Amniotic epithelial cell (primary cell): ENCODE measurements around the gene MYH10.

Experiments
- DNase-seq: peaks from one replicate; pipeline ENCODE4 v3.0.0-alpha.2; 2010; ENCODE audit warnings: low read depth

Gene MYH10

DNA sequence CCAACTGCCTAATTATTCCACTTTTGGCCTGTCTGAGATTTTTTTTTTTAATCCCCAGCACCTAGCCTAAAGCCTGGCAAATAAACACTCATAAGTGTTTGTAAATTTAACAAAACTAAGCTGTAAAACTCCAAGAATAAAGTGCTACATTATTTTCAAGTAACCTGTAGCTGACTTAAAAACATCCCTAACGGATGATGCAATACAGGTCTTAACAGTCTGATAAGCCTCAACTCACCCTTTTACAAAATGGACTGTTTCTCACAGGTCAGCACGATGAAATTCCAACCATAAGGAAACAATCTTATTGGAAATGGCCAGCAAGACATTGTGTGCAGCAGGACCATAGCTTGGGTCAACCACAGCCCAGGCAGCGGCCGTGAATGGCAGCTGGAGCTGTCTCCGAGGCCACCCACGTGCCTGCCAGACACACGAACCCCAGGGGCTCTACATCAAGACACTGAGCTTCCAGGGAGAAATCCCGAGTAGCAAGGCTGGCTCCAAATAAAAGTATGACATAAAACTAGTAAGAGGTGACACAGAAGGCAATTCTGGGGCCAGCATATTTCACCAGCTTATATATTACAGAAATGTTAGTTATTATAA is 135.9 kb downstream of the MYH10 start:
- DNase-seq, result peak; percentile 36

DNA sequence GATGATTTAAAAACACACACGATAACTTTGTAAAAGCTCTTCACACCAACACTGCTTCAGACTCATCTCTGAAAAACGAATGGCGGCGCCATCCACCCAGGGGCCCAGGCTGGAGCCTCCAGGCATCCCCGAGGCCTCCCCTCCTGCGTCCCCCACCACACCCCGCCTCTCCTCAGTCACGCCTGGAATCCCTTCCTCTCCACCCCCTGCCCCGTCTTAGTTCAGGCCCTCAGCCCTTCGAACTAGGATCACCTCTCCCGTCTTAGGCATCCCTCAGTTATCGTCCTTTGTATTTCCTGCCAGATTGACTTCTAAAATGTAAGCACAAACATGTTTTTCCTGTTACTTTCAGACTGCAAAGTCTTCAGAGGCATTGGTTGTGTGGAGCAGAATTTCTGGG is 136.5 kb downstream of the MYH10 start:
- DNase-seq, result no peak

DNA sequence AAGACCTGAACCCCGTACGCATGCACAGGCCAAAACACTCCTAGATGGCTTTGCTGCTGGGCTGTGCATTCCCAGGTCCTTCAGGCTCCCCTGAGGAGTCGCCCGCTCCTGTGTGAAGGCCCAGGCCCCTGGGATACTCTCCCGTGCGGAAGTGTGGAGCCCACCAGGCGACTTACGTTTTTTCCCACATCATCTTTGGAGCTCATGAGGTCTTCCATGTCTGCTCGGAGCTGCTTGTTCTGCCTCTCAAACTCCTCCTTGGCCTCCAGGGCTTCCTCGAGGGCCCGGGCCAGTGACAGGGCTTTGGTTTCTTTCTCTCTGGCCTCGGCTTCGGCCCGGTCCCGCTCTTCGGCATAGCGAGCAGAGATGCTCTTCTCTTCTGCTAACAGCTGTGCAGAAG is 138.4 kb downstream of the MYH10 start:
- no peak for DNase-seq

DNA sequence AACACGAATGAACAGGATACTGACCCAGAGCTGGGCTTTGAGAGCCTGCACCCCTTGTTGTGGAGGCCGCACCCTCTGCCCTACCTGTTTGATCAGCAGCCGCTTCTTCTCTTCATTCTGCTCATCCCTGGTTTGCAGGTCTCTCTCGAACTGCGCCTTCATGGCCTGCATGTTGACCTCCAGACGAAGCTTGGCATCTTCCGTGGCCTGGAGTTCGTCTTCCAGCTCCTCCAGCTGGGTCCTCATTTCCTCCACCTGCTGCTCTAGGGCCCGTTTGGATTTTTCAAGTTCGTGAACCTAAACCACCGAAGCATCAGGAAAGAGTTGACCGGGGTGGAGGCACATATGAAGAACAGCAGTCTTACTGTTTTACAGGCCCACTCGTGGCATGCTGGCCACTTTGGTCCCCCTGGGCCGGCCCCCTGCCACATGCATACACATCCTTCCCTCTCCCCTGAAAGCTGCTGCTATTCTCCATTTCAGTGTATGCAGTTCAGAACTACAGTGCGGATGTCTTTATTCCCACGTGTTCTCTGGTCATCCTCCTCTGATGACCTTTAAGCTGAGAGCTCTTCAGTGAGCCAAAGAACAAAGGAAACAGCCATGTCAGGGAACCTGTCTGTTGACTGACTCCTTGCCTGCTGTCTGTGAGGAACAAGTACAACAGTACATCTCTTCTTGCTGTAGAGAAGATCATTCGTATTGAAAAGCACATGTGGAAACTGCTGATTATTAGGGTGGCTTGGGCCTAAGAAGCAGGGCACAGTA is 140.1 kb downstream of the MYH10 start:
- DNase-seq, result no peak

DNA sequence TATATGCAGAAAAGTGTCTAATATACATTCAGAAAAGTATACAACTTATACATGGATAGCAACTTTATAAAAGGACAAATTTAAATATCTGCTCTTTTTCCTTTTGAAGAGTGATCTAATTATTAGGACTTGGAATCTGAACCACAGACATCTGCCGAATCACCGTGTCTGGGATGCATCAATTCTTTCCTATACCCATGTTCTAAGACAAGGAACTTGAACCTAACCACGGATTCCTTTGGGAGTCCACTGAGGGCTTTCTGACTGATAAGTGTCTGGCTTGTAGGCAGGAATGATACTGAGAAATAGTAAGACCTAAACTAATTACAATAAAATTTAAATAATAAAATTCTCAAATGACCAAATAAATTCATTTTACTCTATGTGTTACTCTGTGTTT is 140.7 kb downstream of the MYH10 start:
- peak; percentile 61 for DNase-seq

DNA sequence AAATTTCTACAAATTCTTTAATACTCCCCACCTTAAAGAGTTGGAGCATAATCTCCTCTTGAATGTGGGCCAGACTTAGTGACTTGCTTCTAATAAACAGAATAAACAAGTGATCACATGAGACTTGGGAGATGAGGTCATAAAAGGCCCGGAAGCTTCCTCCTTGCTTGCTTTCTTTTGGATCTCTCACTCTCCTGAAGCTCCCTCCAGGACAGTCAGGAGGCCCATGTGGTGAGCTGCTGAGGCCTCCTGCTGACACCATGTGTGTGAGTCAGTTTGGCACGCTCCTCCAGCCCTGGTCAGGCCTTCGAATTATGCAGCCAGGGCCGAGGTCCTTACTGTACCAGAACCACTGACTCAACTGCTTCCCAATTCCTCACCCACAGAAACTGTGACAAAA is 141.6 kb downstream of the MYH10 start:
- peak; percentile 98 for DNase-seq

DNA sequence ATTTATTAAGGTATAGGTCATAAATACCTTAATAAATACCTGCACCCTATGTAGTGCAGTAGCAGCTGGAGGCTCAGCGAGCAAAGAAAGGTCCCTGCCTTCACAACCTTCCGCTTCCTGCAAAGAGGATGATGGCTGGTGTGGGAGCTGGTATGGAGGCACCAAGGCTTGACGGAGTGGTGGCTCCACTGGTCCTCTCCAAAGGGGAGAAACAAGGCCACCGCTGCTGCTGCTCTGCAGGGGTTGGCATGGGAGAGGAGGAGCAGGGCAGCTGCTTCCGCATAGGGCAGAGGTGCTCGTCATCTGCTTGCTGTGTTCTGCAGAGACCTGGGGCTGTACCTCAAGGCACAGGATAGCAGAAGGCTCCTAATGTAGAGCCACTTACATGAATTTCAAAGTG is 142.0 kb downstream of the MYH10 start:
- DNase-seq, result no peak

DNA sequence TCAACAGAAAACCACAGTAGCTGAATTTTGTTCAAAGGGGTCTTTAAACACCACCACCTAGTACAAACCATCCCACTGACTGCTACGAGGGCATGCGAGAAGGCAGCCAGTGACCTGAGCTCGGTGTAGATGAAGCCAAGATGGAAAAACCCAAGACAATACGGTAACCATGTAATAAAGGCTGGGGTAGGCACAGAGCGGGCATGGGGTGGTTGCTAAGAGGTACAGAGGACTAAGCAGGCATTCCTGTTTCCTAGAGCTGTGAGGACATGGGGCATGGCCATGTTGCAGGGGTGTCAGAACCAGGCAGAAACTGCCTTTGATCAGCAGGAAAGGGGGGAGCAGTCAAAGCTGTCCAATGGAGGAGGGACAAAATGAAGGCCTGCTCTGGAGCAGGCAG is 142.8 kb downstream of the MYH10 start:
- no peak for DNase-seq

DNA sequence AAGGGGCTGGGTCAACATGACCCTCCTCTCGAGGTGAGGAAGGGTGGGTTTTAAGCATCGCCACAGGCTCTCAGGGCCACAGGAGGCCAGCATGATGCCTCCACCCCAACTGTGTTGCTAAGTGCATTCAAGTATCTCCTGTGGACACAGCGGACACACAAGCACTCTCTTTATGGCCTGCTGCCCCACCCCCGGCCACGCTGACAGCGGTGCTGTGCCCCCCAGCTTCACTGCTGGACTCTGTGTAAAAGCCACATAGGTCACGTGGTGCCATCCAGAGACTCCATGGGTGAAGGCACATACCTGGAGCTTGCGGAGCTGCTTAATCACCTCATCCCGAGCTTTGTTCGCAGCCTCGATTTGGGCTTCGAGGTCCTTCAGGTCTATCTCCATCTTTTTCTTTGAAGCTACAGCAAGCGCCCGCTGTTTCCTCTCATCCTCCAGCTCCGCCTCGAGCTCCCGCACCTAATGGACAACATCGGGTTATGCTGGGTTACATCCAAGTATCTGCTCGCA is 143.3 kb downstream of the MYH10 start:
- DNase-seq, result no peak

DNA sequence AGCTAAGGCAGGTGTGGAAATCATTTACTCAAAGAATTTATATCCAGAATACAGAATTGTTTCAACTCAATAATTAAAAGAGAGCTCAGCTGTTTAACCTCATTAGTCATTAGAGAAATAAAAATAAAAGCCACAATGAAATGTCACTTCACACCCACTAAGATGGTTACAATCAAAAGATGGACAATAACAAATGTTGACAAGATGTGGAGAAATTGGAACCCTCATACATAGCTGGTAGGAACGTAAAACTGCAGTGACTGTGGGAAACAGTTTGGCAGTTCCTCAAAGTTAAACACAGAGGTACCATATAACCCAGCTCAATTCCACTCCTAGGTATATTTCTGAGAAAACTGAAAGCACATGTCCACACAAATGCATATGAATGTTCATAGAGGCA is 145.0 kb downstream of the MYH10 start:
- no peak for DNase-seq

DNA sequence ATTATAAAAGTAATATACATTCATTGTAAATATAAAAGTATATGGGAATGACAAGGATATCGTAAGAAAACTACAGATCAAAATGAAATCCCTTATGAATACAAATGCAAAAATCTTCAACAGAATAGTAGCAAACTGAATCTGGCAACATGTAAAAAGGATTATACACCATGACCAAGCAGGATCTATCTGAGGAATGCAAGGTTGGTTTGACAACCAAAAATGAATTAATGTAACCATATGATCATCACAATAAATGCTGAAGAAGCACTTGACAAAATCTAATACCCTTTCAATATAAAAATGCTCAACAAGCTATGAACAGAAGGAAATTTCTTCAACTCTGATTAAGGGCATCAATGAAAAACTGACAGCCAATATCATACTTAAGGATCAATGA is 146.1 kb downstream of the MYH10 start:
- no peak for DNase-seq

DNA sequence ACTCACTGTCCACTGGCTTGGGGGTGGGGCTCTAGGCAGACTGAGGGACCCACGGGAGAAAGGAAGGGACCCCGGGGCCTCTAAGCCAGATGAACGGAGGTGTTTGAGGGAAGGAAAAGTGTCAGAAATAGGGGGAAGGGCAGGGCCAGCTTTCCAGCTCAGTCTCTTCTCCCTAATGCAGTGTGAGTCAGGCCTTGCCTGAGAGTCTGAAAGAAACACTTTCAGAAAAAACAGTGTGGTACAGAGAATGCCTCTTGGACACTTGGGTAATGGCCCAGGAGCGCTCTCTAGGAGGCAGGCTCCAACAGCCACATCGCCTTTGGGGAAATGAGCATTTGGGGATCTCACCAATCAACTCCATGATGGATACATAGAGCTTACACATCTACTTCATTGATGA is 148.0 kb downstream of the MYH10 start:
- peak; percentile 9 for DNase-seq

DNA sequence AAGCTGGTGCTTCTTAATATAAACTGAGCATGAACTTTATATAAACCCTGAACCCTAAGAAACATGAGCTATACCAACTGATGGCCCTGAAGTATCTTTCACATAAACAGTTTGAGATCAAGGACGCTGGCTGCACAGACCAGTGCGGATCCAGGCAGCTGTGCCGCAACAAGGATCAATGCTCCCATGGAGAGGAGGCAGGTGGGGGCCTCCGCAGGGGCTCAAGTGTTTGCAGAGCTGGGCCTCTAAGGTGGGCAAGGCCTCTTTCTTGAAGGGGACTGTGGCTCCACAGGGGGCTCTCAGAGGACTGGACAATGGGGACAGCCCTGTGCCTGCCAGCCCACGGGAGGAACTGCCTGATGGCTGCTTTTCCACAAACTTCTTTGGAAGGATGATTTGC is 148.8 kb downstream of the MYH10 start:
- DNase-seq, result no peak

DNA sequence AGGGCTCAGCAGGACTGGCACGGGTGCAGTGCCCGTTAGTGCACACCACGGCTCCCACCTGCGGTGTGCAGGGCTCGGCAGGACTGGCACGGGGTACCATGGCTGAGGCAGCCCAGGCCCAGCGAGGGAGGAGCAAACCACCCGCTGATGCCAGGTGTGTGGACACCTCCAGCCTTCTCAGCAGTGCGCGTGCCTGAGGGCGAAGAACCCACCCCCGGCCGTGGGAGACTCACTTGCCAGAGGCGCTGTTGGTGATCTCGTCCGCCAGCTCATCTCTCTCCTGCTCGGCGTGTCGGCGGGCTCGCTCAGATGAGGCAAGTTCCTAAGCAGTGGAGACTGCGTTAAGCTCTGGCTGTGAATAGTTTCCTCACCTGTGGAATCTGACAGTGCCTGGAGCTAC is 149.4 kb downstream of the MYH10 start:
- DNase-seq, result no peak

DNA sequence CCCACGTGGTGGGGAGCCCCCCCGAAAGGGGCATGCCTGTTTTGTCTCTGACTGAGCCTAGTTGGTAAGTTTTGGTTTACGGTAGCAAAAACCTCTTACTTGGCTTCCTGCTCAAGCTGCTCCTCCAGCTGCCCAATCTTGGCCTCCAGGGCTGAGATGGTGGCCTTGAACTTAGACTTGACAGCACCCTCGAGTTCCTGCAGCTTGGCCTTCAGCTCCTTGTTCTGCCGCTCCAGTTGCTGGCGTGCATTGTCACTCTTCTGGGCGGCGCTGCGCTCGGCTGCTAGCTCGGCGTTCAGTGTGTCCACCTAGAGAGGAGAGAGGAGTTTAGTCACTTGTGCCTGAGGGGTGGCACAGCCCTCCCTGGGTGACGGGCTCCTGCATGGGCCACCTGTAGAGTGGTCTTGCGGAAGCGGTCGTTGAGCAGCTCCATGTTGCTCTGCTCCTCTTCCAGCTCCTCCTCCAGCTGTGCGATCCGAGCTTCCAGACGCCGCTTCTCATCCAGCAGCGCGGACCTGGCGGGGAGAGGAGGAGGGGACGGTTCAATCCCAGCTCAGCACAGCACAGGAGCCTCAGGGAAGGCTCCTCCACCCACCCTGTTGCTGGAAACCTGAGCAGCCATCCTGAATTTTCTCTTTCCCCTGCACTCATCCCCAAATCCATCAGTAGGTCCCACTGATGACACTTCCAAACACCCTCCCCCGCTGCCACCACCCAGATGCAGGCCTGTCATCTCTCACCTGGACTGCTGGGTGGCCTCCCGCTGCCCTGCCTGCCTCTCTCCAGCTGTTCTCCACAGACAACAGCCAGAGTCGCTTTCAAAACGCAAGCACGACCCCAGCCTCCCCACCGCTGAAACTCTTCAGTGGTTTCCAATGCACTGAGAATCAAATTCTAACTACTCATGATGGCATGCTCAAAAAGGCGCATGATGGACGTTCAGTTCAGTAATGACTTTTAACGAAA is 150.2 kb downstream of the MYH10 start:
- no peak for DNase-seq

DNA sequence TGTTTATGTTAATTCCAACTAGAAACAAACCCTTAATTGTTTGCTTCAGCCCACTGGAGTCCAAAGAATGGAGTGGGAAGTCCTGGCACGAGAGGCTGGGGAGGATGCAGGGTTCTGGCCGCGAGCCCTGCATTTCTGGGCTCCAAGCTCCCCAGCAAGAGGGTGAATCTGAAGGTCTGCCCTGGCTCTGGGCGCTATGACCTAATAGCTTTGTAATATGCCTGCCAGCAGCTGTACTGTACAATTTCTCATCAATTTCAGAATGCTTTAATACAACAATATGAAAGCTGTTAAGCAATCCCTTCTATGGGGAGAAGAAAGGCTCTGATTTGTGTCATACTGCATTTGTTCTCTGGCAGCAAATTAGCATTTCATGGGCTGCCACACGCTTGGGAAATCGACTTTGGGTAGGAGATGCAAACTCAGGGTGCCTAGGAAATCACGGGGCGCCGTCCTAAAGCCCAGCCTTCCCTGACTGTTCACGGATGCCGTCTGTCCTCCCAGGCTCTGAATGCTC is 151.0 kb downstream of the MYH10 start:
- peak; percentile 37 for DNase-seq

DNA sequence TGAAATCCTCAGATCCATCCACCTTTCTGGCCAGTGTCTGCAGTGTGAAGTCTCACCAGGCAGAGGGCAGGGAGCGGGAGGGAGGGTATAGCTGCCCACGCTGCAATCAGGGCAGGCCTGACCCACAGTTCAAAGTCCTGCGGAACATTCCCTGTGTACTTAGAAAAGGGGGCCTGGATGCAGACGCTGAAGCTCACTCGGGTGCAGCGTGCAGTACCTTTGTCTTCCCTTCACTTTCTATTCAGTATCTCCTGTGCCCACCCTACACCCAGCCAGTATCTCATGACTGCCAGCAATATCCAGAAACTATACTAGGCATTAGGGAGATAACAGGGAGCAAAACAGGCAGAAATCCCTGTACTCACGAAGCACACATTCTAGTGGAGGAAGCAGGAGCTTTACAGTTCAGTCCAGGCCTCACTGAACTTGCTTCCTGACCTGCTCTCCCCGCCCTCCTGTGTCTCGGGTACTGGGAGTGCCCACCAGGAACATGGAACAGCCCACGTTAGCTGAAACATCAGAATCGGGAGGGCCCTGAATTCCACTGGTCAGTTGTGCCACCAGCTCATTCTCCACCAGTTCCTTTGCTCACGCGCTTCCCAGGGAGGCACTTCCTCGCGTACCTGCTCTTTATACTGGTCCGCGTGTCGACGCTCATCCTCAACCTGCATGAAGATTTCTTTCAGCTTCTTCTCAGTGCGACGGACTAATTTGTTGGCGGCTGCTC is 152.6 kb downstream of the MYH10 start:
- no peak for DNase-seq

DNA sequence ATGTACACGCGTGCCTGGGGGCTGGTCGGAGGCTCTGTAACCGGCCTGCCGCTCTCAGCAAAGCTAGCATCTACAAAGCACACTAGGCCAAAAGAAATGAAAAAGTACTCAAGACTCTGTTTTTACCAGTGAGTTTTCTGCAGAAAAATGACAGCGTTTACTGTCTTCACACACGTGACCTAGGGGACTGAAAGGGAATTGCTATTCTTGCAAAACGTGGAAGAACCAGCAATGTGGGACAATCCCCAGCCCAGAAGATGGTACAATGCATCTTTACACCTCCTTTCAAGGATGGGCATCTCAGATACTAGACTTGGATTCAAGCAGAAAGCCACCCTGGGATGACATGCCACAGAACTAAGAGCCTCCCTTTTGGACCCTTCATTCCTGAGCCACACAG is 153.4 kb downstream of the MYH10 start:
- no peak for DNase-seq

DNA sequence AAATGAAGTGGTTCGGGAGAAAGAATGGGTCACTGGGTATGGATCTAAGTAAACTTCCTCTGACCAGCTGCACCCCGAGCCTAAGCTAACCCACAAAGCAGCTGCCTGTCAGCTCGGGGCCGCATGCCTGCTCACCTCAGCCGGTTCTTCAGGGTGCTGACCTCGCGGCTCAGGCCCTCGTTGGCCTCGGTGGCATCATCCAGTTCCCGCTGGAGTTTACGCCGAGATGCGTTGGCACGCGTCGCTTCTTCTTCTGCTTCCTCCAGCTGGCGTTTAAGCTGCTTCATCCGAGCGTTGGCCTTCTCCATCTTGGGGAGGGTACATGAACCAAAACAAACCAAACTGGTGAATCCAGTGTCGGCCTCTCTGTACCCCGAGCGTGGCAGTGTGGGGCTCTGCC is 153.8 kb downstream of the MYH10 start:
- no peak for DNase-seq

DNA sequence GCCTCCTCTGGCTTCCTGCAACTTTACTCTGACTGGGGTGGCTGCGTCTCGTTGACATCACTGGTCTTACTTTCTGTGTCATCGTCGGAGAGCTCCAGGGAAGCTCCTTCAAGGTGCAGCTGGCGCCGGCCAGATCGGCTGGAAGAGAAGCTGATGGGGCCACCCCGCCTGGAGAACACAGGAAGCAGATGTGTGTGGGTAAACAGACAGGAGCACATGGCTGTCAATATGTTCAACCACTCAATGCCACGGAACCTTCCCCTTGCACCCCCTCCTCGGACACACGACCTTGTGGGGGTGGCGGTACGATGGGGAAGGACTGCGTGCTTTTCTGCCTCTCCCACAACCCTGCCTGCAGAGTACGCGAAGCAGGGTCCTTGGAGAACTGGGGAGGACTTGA is 154.7 kb downstream of the MYH10 start:
- DNase-seq, result no peak

DNA sequence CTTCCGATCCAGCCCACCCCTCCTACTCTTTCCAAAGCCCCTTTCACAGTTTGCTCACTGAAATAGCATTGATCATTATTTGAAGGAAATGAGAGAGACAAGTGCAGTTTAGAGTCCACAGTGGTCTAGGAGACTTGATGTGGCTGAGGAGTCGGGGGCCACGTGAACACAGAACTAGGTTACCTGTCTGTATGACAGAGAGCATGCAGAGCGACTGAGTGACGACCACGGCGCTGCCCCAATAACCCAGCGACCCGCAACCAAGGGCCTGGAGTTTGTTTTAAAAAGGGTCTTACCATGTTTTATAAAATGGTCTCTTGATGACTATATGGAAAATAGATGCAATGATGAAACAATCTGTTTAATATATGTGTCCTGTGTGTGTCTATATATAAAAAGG is 155.3 kb downstream of the MYH10 start:
- DNase-seq, result no peak

DNA sequence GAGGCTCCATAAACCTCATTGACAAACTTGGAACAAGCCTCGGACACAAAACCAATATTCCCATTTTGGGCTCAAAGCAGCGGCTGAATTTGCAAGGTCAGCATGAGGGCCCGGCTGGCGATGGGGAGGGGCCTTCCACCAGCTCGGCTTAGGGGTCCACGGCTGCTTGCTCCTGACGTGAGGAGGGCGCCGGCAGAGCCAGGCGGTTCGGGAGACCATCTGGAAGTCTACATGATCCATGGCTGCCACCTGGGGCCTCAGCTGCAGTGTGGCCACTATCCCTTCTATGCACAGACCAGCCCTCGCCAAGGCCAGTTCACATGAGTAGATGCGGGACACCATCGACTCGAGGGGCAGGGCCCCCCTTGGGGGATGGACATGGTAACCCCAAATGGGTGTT is 155.7 kb downstream of the MYH10 start:
- no peak for DNase-seq
